NT2/D1 (cell line): ENCODE results near the gene CPM.

Source experiments
- DNase-seq: peaks from one replicate; pipeline ENCODE4 v3.0.0-alpha.2; 2011; ENCODE audit warnings: low read depth, low spot score
- H3K27me3 ChIP-seq: 2 replicates; pipeline ENCODE4 v1.6.0; 2011; ENCODE audit warnings: mild to moderate bottlenecking; ENCODE audit not compliant: insufficient read length, insufficient read depth
- H3K36me3 ChIP-seq: 2 replicates; pipeline ENCODE4 v1.6.1; 2011; ENCODE audit warnings: mild to moderate bottlenecking, low read length, mixed read lengths; ENCODE audit not compliant: insufficient read depth, insufficient read length
- H3K4me1 ChIP-seq: 2 replicates; pipeline ENCODE4 v1.5.1; 2011; ENCODE audit not compliant: insufficient read depth, insufficient read length
- H3K4me3 ChIP-seq: 2 replicates; pipeline ENCODE4 v1.5.1; 2011; ENCODE audit warnings: low read depth; ENCODE audit not compliant: insufficient read length
- H3K9ac ChIP-seq: 2 replicates; pipeline ENCODE4 v1.6.0; 2011; ENCODE audit warnings: low read depth; ENCODE audit not compliant: insufficient read length
- H3K9me3 ChIP-seq: 2 replicates; pipeline ENCODE4 v1.5.1; 2011; ENCODE audit warnings: mild to moderate bottlenecking, low read length; ENCODE audit not compliant: insufficient read depth
- SUZ12 ChIP-seq: IDR thresholded peaks from 2 replicates; pipeline ENCODE4 v1.6.1; 2011; ENCODE audit not compliant: insufficient read length, insufficient read depth; ENCODE audit errors: extremely low read depth
- YY1 ChIP-seq: IDR thresholded peaks from 2 replicates; pipeline ENCODE4 v1.6.1; 2011; ENCODE audit not compliant: insufficient read length, insufficient read depth
- ZNF274 ChIP-seq: IDR thresholded peaks from 2 replicates; pipeline ENCODE4 v1.6.1; 2011; ENCODE audit warnings: mild to moderate bottlenecking, low read depth, low read length

CPM gene

GRCh38 chr12:68828672-68829068 lies 104.3 kb downstream of the CPM start:
- Histone ChIP-seq H3K9ac (no peak overlapping the region), H3K36me3 (peaks cover 82% of the 10 kb centered on the region)

GRCh38 chr12:68827895-68828671 lies 104.9 kb downstream of the CPM start:
- Histone ChIP-seq H3K27me3 (no peaks in the 10 kb centered on the region), H3K4me1 (no peaks in the 10 kb centered on the region), H3K36me3 (peaks cover 82% of the 10 kb centered on the region), H3K9me3 (no peaks in the 10 kb centered on the region), H3K9ac (no peak overlapping the region), H3K4me3 (no peak overlapping the region)
- no peak for DNase-seq
- TF ChIP-seq SUZ12 (no peak), YY1 (no peak), ZNF274 (no peak)

More at GRCh38 chr12:68828672-68829068, 104.3 kb downstream of the CPM start:
- H3K4me1 ChIP-seq, result no peaks in the 10 kb centered on the region
- no peaks in the 10 kb centered on the region for H3K27me3 ChIP-seq
- DNase-seq, result no peak
- H3K4me3 ChIP-seq, result no peak overlapping the region
- TF ChIP-seq YY1, result no peak
- no peak for TF ChIP-seq ZNF274
- no peak for TF ChIP-seq SUZ12
- H3K9me3 ChIP-seq, result no peaks in the 10 kb centered on the region

GRCh38 chr12:68825569-68826217 lies 107.3 kb downstream of the CPM start:
- TF ChIP-seq YY1, result no peak
- TF ChIP-seq ZNF274, result no peak
- TF ChIP-seq SUZ12, result no peak

GRCh38 chr12:68824597-68825250 lies 108.2 kb downstream of the CPM start:
- no peak overlapping the region for H3K9ac ChIP-seq
- no peak for DNase-seq

More at GRCh38 chr12:68825569-68826217, 107.3 kb downstream of the CPM start:
- no peak for DNase-seq
- no peaks in the 10 kb centered on the region for H3K27me3 ChIP-seq
- H3K9me3 ChIP-seq, result no peaks in the 10 kb centered on the region
- no peak overlapping the region for H3K4me3 ChIP-seq
- H3K9ac ChIP-seq, result no peak overlapping the region
- H3K4me1 ChIP-seq, result no peaks in the 10 kb centered on the region
- peaks cover 87% of the 10 kb centered on the region for H3K36me3 ChIP-seq

GRCh38 chr12:68824131-68824530 lies 108.8 kb downstream of the CPM start:
- Histone ChIP-seq H3K4me3 (no peak overlapping the region), H3K36me3 (peaks cover 89% of the 10 kb centered on the region), H3K4me1 (no peaks in the 10 kb centered on the region), H3K9ac (no peak overlapping the region), H3K9me3 (no peaks in the 10 kb centered on the region), H3K27me3 (no peaks in the 10 kb centered on the region)
- no peak for DNase-seq
- TF ChIP-seq SUZ12, result no peak

More at GRCh38 chr12:68824597-68825250, 108.2 kb downstream of the CPM start:
- TF ChIP-seq ZNF274 (no peak), YY1 (no peak), SUZ12 (no peak)
- no peaks in the 10 kb centered on the region for H3K9me3 ChIP-seq
- H3K27me3 ChIP-seq, result no peaks in the 10 kb centered on the region
- no peaks in the 10 kb centered on the region for H3K4me1 ChIP-seq
- H3K4me3 ChIP-seq, result no peak overlapping the region
- H3K36me3 ChIP-seq, result peaks cover 89% of the 10 kb centered on the region

- Histone ChIP-seq H3K36me3 (peaks cover 89% of the 10 kb centered on the region), H3K4me1 (no peaks in the 10 kb centered on the region), H3K4me3 (no peak overlapping the region), H3K9ac (no peak overlapping the region), H3K9me3 (no peaks in the 10 kb centered on the region), H3K27me3 (no peaks in the 10 kb centered on the region)
- DNase-seq, result no peak
- no peak for TF ChIP-seq SUZ12
- TF ChIP-seq ZNF274, result no peak
- TF ChIP-seq YY1, result no peak
Measured at GRCh38 chr12:68823696-68824095, 109.3 kb downstream of the CPM start.
